ENCODE data around the gene KCNJ16. TPM values are rescaled to one million over a fixed set of nuclear protein-coding genes. Genes with fewer than 3 reads are reported as not detected.

Gene KCNJ16
- polyA plus RNA-seq, 1 experiment = not detected

DNA sequence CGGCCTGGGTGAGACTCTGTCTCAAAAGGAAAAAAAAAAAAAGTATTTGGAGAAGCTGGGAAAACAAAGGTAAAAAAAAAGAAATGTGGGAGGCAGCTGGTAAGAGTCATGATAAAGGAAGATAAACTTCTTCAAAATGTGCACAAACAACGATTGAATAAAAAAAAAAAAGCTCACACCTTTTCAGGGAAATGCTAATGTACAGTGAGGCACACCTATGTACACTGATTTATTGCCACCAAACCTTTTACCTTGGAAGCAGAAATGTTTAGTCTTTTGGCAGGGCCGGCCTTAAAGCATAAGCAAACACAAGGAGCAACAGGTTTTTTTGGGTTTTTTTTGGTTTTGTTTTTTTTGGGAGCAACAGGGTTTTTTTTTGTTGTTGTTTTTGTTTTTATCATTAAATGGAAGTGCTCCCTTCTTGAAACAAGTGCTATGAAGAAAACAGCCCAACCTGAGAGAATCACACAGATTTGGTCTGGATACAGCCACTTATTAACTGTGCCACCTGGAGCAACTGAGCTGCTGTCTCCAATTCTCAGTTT, 64.5 kb downstream of the KCNJ16 start:
- TF ChIP-seq CTCF (IDR thresholded peaks at IDR 0.05; ENCODE audit: low read depth, low read length) = no peak
- POLR2A ChIA-PET = interaction anchor here (0.7 to 2.7 kb wide), 3 partner anchors 63 to 600 kb away, joined by 3 to 11 read pairs (median 3); no protein-coding TSS in a partner anchor
- no peak for DNase-seq (ENCODE audit: low read depth, low spot score)
- Histone ChIP-seq H3K4me3 (ENCODE audit: low read depth, low read length) (no peak overlapping the region), H3K27me3 (ENCODE audit: control insufficient read depth, insufficient read depth, low read length) (no peaks in the 10 kb centered on the region), H3K9me3 (ENCODE audit: control insufficient read depth, insufficient read depth, low read length) (no peaks in the 10 kb centered on the region), H3K27ac (ENCODE audit: low read depth, low read length) (no peak overlapping the region)
- CTCF ChIA-PET = interaction anchor here (0.7 to 8.2 kb wide), 5 partner anchors 317 to 614 kb away, joined by 3 to 103 read pairs (median 4); no protein-coding TSS in a partner anchor

DNA sequence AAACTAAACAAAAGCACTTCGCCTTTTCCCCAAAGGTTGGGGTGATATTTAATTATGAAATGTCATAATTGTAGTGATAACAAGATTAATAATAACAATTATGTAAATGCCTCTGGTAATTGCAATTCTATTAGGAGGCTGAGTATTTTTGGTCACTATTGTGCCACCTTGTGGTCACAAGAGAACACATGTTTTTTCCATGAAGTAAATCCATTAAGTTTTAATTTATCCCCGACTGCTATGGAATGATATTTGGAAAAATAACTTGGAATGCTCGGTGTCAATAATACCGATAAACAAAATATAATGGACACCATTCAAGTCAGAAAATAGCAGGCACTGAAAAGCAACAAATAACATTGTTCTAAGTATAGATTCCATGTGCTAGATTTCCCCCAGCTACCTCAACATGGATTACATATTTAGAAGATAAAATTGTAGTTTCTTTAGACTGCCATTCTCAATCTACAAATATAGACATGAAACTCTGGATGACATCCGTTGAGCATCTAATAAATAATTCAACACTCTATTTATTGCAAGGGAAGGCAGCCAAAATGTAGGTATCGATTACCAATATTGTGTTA, 69.3 kb downstream of the KCNJ16 start:
- DNase-seq (ENCODE audit: low read depth, low spot score) = no peak
- POLR2A ChIA-PET = no interaction called here
- H3K27ac ChIP-seq (ENCODE audit: low read depth, low read length) = no peak overlapping the region
- no peaks in the 10 kb centered on the region for H3K9me3 ChIP-seq (ENCODE audit: control insufficient read depth, insufficient read depth, low read length)
- CTCF ChIA-PET = interaction anchor here (0.6 to 8.2 kb wide), 22 partner anchors 8 to 621 kb away, joined by 3 to 103 read pairs (median 4); partner anchors contain the start of gene KCNJ2
- no peak overlapping the region for H3K4me3 ChIP-seq (ENCODE audit: low read depth, low read length)
- TF ChIP-seq CTCF (IDR thresholded peaks at IDR 0.05; ENCODE audit: low read depth, low read length) = peak; percentile 60
- H3K27me3 ChIP-seq (ENCODE audit: control insufficient read depth, insufficient read depth, low read length) = no peaks in the 10 kb centered on the region

DNA sequence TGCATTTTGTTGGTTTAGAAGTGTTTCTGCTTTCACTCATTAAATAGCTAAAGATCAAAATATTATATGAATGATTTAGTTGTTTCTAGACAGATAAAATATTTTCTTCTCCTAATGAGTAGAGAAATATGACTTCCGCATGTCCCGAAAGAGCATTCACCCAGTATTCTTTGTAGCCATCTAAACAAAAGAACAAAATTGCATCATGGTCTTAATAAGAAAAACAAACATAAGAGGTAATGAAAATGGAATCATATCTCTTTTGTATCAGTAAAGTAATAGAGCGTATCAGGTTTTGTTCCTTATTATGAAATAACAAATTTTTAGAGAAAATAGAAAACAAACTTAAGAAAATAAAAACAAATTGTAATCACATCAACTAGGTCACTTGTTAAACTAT, 78.2 kb downstream of the KCNJ16 start:
- TF ChIP-seq CTCF (IDR thresholded peaks at IDR 0.05; ENCODE audit: low read depth, low read length) = no peak
- POLR2A ChIA-PET = no interaction called here
- H3K27ac ChIP-seq (ENCODE audit: low read depth, low read length) = no peak overlapping the region
- no peaks in the 10 kb centered on the region for H3K9me3 ChIP-seq (ENCODE audit: control insufficient read depth, insufficient read depth, low read length)
- peaks cover 4% of the 10 kb centered on the region for H3K27me3 ChIP-seq (ENCODE audit: control insufficient read depth, insufficient read depth, low read length)
- H3K4me3 ChIP-seq (ENCODE audit: low read depth, low read length) = no peak overlapping the region
- no peak for DNase-seq (ENCODE audit: low read depth, low spot score)
- CTCF ChIA-PET = interaction anchor here (0.7 to 1.1 kb wide), 5 partner anchors 9 to 631 kb away, joined by 3 to 7 read pairs (median 3); no protein-coding TSS in a partner anchor

GRCh38 chr17:70157151-70157550, 82.1 kb downstream of the KCNJ16 start:
- POLR2A ChIA-PET = no interaction called here
- Histone ChIP-seq H3K27me3 (ENCODE audit: control insufficient read depth, insufficient read depth, low read length) (peaks cover 4% of the 10 kb centered on the region), H3K9me3 (ENCODE audit: control insufficient read depth, insufficient read depth, low read length) (no peaks in the 10 kb centered on the region), H3K4me3 (ENCODE audit: low read depth, low read length) (no peak overlapping the region), H3K27ac (ENCODE audit: low read depth, low read length) (no peak overlapping the region)
- CTCF ChIA-PET = no interaction called here
- no peak for DNase-seq (ENCODE audit: low read depth, low spot score)
- TF ChIP-seq CTCF (IDR thresholded peaks at IDR 0.05; ENCODE audit: low read depth, low read length) = no peak

DNA sequence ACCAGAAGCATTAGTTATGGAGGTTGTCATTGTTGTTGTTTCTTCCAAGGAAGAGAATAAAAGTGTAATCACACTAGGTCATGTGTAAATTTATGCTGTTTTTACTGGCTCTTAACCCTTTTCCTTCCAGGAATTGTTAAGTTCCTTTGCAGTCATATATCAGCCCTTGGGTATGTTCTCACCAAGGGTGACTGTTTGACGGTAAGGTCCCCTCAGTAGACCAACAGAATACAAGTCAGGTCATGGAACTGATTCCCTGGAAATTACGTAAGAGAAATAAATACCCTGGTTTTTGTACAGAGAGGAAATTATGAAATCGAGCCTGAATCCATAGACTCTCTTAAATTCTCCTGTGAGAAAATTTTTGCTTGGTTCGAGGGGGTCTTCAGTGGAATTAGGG, 83.2 kb downstream of the KCNJ16 start:
- Histone ChIP-seq H3K27me3 (ENCODE audit: control insufficient read depth, insufficient read depth, low read length) (no peaks in the 10 kb centered on the region), H3K9me3 (ENCODE audit: control insufficient read depth, insufficient read depth, low read length) (no peaks in the 10 kb centered on the region), H3K4me3 (ENCODE audit: low read depth, low read length) (no peak overlapping the region), H3K27ac (ENCODE audit: low read depth, low read length) (no peak overlapping the region)
- ChIA-PET CTCF (no interaction called here), POLR2A (no interaction called here)
- TF ChIP-seq CTCF (IDR thresholded peaks at IDR 0.05; ENCODE audit: low read depth, low read length) = no peak
- no peak for DNase-seq (ENCODE audit: low read depth, low spot score)
